Astrocyte of the cerebellum (primary cell): ENCODE data around the gene BBS9.

ENCODE experiments used
- DNase-seq: peaks from one replicate; pipeline ENCODE4 v3.0.0-alpha.2; 2011; ENCODE audit warnings: low read depth
- H3K4me3 ChIP-seq: 2 replicates; pipeline ENCODE4 v1.5.1; 2011; ENCODE audit warnings: mild to moderate bottlenecking, low read depth, low read length, moderate library complexity
- in situ Hi-C: cut with HindIII; loops from 2 replicates; pipeline ENCODE4 v1.10.0; 2017; ENCODE audit warnings: low sequenced_read_pairs
- TF ChIP-seq, protein P1 (sequence below): IDR thresholded peaks from 2 replicates; pipeline ENCODE4 v1.5.1; 2012; ENCODE audit warnings: low read length, low read depth, moderate library complexity, mild to moderate bottlenecking; ENCODE audit errors: missing control alignments

Gene BBS9

DNA sequence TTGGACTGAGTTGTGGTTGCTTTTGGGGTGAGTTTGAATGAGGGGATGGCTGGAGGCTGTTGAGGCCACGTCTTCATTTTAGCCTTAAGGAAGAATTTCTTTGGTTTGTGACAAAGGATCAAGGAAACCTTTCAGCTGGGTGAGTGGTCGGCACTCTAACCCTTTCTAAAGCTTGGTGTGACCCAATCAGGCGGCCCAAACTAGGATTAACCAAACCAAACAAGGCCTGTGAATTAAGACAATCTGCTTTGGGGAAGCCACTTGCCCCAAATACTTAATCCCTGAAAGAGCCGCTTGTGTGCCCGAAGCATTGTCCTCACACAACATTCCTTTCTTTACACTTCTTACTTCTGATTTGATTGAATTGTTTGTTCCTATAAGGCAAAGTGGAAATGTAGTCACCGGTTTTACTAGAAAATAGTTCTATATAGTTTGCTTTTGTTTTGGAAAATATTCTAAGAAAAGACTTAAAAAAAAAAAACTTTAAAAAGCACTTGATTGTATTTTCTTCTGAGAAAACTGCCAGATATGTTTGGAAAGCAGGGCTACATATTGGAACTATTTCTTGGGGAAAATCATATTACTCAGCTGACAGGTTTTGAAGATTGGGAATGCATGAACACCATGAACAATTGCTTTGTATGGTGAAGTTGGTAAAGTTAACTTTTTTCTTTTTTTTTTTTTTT is 503.6 kb downstream of the BBS9 start:
- in situ Hi-C loops, result no loop called here
- DNase-seq, result no peak
- H3K4me3 ChIP-seq, result no peak overlapping the region
- TF ChIP-seq, protein P1, sequence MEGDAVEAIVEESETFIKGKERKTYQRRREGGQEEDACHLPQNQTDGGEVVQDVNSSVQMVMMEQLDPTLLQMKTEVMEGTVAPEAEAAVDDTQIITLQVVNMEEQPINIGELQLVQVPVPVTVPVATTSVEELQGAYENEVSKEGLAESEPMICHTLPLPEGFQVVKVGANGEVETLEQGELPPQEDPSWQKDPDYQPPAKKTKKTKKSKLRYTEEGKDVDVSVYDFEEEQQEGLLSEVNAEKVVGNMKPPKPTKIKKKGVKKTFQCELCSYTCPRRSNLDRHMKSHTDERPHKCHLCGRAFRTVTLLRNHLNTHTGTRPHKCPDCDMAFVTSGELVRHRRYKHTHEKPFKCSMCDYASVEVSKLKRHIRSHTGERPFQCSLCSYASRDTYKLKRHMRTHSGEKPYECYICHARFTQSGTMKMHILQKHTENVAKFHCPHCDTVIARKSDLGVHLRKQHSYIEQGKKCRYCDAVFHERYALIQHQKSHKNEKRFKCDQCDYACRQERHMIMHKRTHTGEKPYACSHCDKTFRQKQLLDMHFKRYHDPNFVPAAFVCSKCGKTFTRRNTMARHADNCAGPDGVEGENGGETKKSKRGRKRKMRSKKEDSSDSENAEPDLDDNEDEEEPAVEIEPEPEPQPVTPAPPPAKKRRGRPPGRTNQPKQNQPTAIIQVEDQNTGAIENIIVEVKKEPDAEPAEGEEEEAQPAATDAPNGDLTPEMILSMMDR, result no peak

DNA sequence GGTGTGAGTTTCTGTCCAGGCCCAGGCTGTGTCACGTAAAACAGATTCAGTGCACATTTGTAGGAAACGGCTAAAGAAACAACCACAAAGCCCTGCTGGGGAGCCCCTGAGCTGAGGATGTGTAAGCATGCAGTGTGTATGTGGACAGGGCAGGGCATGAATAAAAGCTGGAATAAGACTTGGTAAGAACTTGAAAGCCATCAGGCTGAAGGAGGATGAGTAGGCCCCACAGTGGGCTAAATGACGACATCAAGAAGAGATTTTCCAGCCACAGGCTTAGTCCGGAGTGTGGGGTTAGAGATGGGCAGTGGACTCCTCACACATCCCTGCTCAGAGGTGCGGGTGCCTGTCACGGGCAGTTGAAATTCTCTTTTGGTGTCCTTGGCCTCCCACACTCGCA is 505.2 kb downstream of the BBS9 start:
- in situ Hi-C loops, result no loop called here
- TF ChIP-seq, protein P1, result no peak
- no peak for DNase-seq
- H3K4me3 ChIP-seq, result no peak overlapping the region

DNA sequence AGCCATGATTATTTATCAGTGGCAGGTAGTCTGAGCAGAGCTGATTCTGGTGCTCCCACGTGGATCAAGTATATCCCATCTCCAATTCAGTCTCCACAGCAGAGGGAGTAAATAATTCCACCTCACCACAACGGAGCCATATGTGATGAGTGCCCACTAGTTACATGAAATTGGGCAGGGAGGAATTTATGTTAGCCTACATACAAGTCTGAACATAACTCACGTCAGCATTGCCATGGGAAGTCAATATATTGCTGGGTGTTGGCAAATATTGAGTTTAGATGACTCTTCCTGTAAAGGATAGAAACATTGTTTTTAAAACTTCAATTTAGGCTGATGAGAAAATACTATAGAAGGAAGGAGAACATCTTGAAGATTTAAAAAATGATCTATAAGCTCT is 507.0 kb downstream of the BBS9 start:
- in situ Hi-C loops, result no loop called here
- TF ChIP-seq, protein P1, result no peak
- no peak overlapping the region for H3K4me3 ChIP-seq
- no peak for DNase-seq

DNA sequence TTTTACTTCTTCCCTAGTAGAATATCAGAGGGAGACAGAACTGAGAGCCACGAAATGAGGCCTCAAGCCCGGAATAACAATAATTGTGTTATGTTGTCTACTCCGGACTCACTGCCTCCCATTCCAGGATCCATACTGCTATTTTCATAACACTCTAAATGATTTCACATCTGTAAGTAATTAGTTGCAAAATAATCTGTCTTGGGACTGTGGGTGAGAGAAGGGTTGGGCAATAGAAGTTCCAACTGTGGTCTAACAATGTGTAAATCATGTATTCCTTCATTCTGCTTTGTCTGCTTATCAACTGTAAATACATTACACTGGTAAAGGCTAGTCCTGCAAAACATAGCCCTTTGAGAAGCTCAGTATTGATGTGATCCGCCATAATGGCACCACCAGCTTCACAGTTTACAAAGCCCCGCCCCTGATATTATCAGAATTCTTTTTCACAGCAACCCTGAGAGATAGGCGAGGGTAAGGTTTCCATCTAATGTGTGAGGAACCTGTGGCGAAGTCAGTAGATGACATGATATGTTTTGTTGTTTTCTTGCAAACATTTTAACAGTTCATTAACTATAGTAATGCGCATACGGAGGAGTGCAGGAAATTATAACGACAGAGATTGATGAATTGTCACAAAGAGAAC is 510.3 kb downstream of the BBS9 start:
- TF ChIP-seq, protein P1, result no peak
- in situ Hi-C loops, result no loop called here
- DNase-seq, result no peak
- H3K4me3 ChIP-seq, result no peak overlapping the region

DNA sequence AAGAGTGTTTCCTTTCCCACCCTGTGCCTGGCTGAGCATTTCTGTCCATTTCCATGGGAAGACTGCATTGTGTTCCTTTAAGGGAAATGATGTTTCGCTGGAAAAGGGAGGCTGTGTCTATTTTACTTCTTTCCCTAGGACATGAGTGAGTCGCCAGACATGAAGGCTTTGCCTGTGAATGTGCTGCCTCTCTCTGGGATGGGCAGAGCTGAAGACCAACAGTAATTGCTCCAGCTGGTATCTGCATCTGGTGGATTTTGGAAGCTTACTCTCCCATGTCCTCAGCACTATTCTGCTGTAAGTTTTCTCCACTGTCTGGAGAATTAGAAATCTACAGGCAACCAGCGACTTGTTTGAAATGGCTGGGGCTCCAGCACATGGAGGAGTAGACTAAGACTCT is 511.4 kb downstream of the BBS9 start:
- DNase-seq, result no peak
- TF ChIP-seq, protein P1, result no peak
- H3K4me3 ChIP-seq, result no peak overlapping the region
- in situ Hi-C loops, result no loop called here

DNA sequence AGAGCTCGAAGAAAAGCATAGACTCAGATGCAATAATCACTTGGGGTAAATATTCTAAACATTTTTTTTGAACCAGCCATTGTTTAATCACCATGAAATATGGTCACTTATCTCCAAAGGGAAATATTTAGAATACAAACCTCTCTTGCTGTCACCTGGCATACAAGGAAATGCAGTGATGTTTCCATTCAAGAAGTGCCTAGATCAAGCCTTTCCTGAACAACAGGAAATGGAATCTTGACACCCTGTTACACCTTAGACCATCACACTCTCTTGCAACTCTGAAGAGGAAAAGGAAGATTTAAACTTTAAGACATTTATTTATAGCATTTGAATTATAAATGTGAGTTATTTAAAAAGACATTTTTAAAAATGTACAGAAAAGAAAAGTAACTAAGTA is 512.9 kb downstream of the BBS9 start:
- no peak overlapping the region for H3K4me3 ChIP-seq
- in situ Hi-C loops, result no loop called here
- no peak for DNase-seq
- TF ChIP-seq, protein P1, result no peak
